ENCODE measurements around the gene PARD3. TPM values are rescaled to one million over a fixed set of nuclear protein-coding genes. Genes with fewer than 3 reads are reported as not detected.

The PARD3 gene
- total RNA-seq, 2 donors from 2014 or later: 59.6 to 74.6 TPM

DNA sequence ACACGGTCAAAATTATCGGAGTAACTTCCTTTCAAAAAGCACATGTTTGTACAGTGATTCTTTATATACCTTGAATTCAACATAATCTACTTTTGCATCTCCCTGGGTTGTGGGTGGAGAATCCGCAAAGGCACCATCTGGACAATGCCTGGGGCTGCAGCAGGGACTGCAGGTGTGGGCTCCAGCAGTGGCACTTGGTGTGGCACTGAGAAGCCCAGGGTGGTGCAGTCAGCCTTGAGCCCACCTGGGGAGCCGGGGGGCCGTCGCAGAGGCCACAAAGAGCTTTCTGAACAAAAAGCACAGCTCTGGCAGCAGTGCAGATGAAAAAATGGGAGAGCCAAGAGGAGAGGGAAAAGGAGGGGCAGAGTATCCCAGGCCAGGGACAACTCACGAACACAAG is 22.2 kb downstream of the PARD3 start:
- H3K4me3 Mint-ChIP-seq: no peak overlapping the region
- H3K27me3 ChIP-seq (ENCODE audit: control insufficient read depth, insufficient read depth, low read length, poor library complexity, severe bottlenecking): no peaks in the 10 kb centered on the region
- 86 to 88% methylated on average over 6 to 7 of the region's 7 CpGs for WGBS, 2 experiments (ENCODE audit: insufficient coverage in 1 of 2, insufficient read length in 1 of 2)
- peaks cover 40% of the 10 kb centered on the region for H3K4me1 Mint-ChIP-seq
- peaks cover 18% of the 10 kb centered on the region for H3K36me3 Mint-ChIP-seq (ENCODE audit: low read depth)
- H3K27ac ChIP-seq (ENCODE audit: low read depth, low read length): no peak overlapping the region
- no peaks in the 10 kb centered on the region for H3K9me3 Mint-ChIP-seq
- peaks cover 7% of the 10 kb centered on the region for H3K4me1 ChIP-seq (ENCODE audit: control insufficient read depth, insufficient read depth, low read length)
- DNase-seq: no peak
- peaks cover 6% of the 10 kb centered on the region for H3K9me3 ChIP-seq (ENCODE audit: control insufficient read depth, low read length)
- no peak overlapping the region for H3K4me3 ChIP-seq (ENCODE audit: low read length)
- TF ChIP-seq, protein P1, sequence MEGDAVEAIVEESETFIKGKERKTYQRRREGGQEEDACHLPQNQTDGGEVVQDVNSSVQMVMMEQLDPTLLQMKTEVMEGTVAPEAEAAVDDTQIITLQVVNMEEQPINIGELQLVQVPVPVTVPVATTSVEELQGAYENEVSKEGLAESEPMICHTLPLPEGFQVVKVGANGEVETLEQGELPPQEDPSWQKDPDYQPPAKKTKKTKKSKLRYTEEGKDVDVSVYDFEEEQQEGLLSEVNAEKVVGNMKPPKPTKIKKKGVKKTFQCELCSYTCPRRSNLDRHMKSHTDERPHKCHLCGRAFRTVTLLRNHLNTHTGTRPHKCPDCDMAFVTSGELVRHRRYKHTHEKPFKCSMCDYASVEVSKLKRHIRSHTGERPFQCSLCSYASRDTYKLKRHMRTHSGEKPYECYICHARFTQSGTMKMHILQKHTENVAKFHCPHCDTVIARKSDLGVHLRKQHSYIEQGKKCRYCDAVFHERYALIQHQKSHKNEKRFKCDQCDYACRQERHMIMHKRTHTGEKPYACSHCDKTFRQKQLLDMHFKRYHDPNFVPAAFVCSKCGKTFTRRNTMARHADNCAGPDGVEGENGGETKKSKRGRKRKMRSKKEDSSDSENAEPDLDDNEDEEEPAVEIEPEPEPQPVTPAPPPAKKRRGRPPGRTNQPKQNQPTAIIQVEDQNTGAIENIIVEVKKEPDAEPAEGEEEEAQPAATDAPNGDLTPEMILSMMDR (conservative IDR thresholded peaks at IDR 0.05): no peak
- peaks cover 20% of the 10 kb centered on the region for H3K36me3 ChIP-seq (ENCODE audit: control insufficient read depth, insufficient read depth, low read length)
- no peaks in the 10 kb centered on the region for H3K27me3 Mint-ChIP-seq (ENCODE audit: insufficient read depth)
- H3K27ac Mint-ChIP-seq: peak overlapping the region; percentile 76
- H3K9ac ChIP-seq (ENCODE audit: extremely low read depth, low read length, poor library complexity, severe bottlenecking): no peak overlapping the region

DNA sequence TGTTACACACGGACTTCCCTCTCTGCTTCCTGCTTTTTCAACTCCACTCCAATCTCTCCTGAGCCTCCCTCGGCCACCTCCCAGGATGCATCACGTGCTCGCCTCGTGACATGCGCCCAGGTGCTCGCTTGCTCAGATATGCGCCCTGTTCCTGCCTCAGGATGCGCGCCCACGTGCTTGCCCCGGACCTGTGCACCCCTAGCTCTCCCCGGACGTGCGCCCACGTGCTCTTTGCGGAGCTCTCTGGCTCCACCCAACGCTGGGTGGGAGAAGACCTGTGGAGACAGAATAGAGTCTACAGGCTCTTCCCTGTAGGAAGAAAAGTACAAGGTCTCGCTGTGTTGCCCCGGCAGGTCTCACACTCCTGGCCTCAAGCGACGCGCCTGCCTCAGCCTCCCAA is 23.1 kb downstream of the PARD3 start:
- Mint-ChIP-seq H3K9me3 (no peaks in the 10 kb centered on the region), H3K4me1 (peaks cover 40% of the 10 kb centered on the region), H3K27me3 (ENCODE audit: insufficient read depth) (no peaks in the 10 kb centered on the region), H3K4me3 (no peak overlapping the region), H3K27ac (peak overlapping the region; percentile 76), H3K36me3 (ENCODE audit: low read depth) (peaks cover 11% of the 10 kb centered on the region)
- no peak overlapping the region for H3K9ac ChIP-seq (ENCODE audit: extremely low read depth, low read length, poor library complexity, severe bottlenecking)
- peaks cover 7% of the 10 kb centered on the region for H3K4me1 ChIP-seq (ENCODE audit: control insufficient read depth, insufficient read depth, low read length)
- 89 to 94% methylated on average over 22 to 23 of the region's 23 CpGs for WGBS, 2 experiments (ENCODE audit: insufficient coverage in 1 of 2, insufficient read length in 1 of 2)
- TF ChIP-seq, protein P1 (conservative IDR thresholded peaks at IDR 0.05): peak; percentile 42
- peaks cover 6% of the 10 kb centered on the region for H3K9me3 ChIP-seq (ENCODE audit: control insufficient read depth, low read length)
- no peaks in the 10 kb centered on the region for H3K27me3 ChIP-seq (ENCODE audit: control insufficient read depth, insufficient read depth, low read length, poor library complexity, severe bottlenecking)
- H3K4me3 ChIP-seq (ENCODE audit: low read length): no peak overlapping the region
- peaks cover 21% of the 10 kb centered on the region for H3K36me3 ChIP-seq (ENCODE audit: control insufficient read depth, insufficient read depth, low read length)
- H3K27ac ChIP-seq (ENCODE audit: low read depth, low read length): no peak overlapping the region
- peak; percentile 60 for DNase-seq

DNA sequence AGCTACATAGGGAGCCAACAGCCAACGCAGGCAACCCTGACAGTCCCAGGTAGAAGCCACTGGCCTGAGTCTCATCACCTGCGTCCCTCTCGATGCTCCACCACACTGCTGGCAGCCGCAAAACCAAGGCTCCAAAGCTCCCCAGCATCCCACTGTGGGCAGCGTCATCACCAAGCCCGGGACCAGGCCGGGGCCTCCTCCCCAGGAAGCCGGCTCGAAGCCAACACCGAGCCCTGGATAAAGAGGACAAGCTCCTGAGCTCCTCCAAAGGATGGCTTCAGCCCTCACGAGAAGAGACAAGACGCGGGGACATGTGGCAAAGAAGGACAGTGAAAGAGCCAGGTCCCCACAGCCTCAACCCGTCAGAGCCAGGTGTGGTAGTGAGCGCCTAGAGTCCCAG is 23.9 kb downstream of the PARD3 start:
- H3K27me3 Mint-ChIP-seq (ENCODE audit: insufficient read depth): no peaks in the 10 kb centered on the region
- H3K27ac Mint-ChIP-seq: no peak overlapping the region
- Histone ChIP-seq H3K4me1 (ENCODE audit: control insufficient read depth, insufficient read depth, low read length) (peaks cover 7% of the 10 kb centered on the region), H3K9me3 (ENCODE audit: control insufficient read depth, low read length) (peaks cover 4% of the 10 kb centered on the region), H3K27ac (ENCODE audit: low read depth, low read length) (no peak overlapping the region), H3K4me3 (ENCODE audit: low read length) (no peak overlapping the region), H3K36me3 (ENCODE audit: control insufficient read depth, insufficient read depth, low read length) (peaks cover 14% of the 10 kb centered on the region), H3K27me3 (ENCODE audit: control insufficient read depth, insufficient read depth, low read length, poor library complexity, severe bottlenecking) (no peaks in the 10 kb centered on the region), H3K9ac (ENCODE audit: extremely low read depth, low read length, poor library complexity, severe bottlenecking) (no peak overlapping the region)
- WGBS, 2 experiments (ENCODE audit: insufficient coverage in 1 of 2, insufficient read length in 1 of 2): 92 to 94% methylated on average over 14 to 15 of the region's 15 CpGs
- TF ChIP-seq, protein P1 (conservative IDR thresholded peaks at IDR 0.05): no peak
- DNase-seq: no peak
- H3K4me1 Mint-ChIP-seq: peaks cover 42% of the 10 kb centered on the region
- no peak overlapping the region for H3K4me3 Mint-ChIP-seq
- H3K36me3 Mint-ChIP-seq (ENCODE audit: low read depth): peaks cover 11% of the 10 kb centered on the region
- no peaks in the 10 kb centered on the region for H3K9me3 Mint-ChIP-seq

Measured in endodermal cell (in vitro differentiated cells).